Measurements from ENCODE around the gene CLPTM1L. TPM values are rescaled to one million over a fixed set of nuclear protein-coding genes. Genes with fewer than 3 reads are reported as not detected.

Gene CLPTM1L, protein sequence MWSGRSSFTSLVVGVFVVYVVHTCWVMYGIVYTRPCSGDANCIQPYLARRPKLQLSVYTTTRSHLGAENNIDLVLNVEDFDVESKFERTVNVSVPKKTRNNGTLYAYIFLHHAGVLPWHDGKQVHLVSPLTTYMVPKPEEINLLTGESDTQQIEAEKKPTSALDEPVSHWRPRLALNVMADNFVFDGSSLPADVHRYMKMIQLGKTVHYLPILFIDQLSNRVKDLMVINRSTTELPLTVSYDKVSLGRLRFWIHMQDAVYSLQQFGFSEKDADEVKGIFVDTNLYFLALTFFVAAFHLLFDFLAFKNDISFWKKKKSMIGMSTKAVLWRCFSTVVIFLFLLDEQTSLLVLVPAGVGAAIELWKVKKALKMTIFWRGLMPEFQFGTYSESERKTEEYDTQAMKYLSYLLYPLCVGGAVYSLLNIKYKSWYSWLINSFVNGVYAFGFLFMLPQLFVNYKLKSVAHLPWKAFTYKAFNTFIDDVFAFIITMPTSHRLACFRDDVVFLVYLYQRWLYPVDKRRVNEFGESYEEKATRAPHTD
- 200 and 262 TPM in 2 replicates for total RNA-seq

GRCh38 chr5:1344975-1345838, at the start of gene CLPTM1L:
TSS of gene CLPTM1L (minus strand) at chr5:1345099. CDS start at chr5:1344841, 258 bp downstream.

GRCh38 chr5:1294835-1295649, 49.9 kb downstream of the CLPTM1L start, which contains the start of gene TERT:
TSS of gene TERT (minus strand) at chr5:1295068. CDS start at chr5:1294989, 79 bp downstream.

Other genes starting within 250 kb of the CLPTM1L start
- gene SLC12A7, start 233.0 kb downstream of the CLPTM1L start, total RNA-seq: 7.3 and 16.1 TPM in 2 replicates
- not detected in 2 replicates for gene SLC6A19, start 143.5 kb downstream of the CLPTM1L start, total RNA-seq
- not detected in 2 replicates for gene SLC6A18, start 119.7 kb downstream of the CLPTM1L start, total RNA-seq
- not detected in 2 replicates for gene TERT, start 50.0 kb downstream of the CLPTM1L start, total RNA-seq
- gene SLC6A3, start 100.3 kb upstream of the CLPTM1L start, total RNA-seq: under 0.01 TPM in 1 of 2 replicates, not detected in the other
- gene LPCAT1, start 178.9 kb upstream of the CLPTM1L start, total RNA-seq: 33.1 and 37.6 TPM in 2 replicates

Data from bronchial smooth muscle cell (primary cell).